Breast epithelium (tissue), 3 donors: ENCODE results near the gene OBSCN.

ENCODE experiments used
- CTCF ChIP-seq, 3 donors: fragments of 450-650 bp; IDR thresholded peaks; one replicate each; pipeline ENCODE4 v1.5.1; 2016 to 2017; ENCODE audit warnings: antibody characterized with exemption in 3 of 3, mild to moderate bottlenecking in 3 of 3, moderate library complexity in 3 of 3
- POLR2A ChIP-seq: fragments of 450-650 bp; IDR thresholded peaks from one replicate; pipeline ENCODE4 v1.6.1; 2016; ENCODE audit warnings: antibody characterized with exemption, mild to moderate bottlenecking, moderate library complexity
- POLR2AphosphoS5 ChIP-seq, 3 donors: sonication (generic); formaldehyde crosslinking; IDR thresholded peaks; one replicate each; pipeline ENCODE4 v1.6.1; 2017; ENCODE audit warnings: antibody characterized with exemption in 3 of 3

DNA sequence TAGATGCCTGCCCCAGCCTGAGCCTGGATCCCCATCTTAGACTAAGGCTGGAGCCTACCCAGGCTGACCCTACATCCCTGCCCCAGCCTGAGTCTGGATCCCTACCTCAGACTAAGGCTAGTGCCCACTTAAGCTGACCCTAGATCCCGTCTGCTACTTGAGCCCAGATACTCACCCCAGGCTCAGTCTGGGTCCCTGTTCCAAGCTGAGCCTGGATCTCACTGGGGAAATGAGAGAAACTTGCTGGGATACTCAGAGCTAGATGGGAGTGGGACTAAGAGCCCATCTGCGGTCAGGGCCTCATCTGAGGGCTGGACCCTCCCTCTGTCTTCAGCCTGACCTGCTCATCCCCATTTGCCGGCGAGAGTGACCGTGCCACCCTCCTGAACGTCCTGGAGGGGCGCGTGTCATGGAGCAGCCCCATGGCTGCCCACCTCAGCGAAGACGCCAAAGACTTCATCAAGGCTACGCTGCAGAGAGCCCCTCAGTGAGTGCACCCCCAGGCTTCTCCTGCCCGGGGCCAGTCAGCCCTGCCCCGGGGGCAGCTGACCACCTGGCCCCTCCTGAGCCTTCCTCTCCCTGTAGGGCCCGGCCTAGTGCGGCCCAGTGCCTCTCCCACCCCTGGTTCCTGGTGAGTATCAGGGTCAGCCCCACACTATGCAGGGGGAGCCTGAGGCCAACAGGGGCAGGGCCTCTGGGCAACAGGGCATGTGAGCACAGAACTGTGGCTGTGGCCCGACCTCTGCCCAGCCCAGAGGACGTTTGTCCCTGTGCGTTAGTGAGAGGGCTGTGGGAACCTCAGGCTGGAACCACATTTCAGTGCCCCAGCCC is 162.0 kb downstream of the OBSCN start:
- TF ChIP-seq CTCF (IDR thresholded peaks at IDR 0.05) (no peak), POLR2A (no peak), POLR2AphosphoS5 (IDR thresholded peaks at IDR 0.05) (no peak)
